Keratinocyte (primary cell): Measurements from ENCODE around the gene SIAH2. TPM values are rescaled to one million over a fixed set of nuclear protein-coding genes. Genes with fewer than 3 reads are reported as not detected.
A peak's percentile ranks its signal among the peaks of the same experiment; 100 is the strongest.

ENCODE experiments used
- DNase-seq: peaks from one replicate; pipeline ENCODE4 v3.0.0-alpha.2; 2011; ENCODE audit warnings: low read depth, missing footprints, low spot score
- FAIRE-seq: peaks from 2 replicates; lab custom pipeline; 2011; peaks lifted over from hg19 to GRCh38; lab: Jason Lieb, UNC
- H2AFZ ChIP-seq: 2 replicates; pipeline ENCODE4 v1.6.0; 2012; ENCODE audit warnings: low read length, control low read depth, inconsistent platforms; ENCODE audit not compliant: control insufficient read depth
- H3K27ac ChIP-seq: 2 replicates; pipeline ENCODE4 v1.5.1; 2011; ENCODE audit warnings: low read length; ENCODE audit not compliant: control insufficient read depth, insufficient read depth
- H3K27me3 ChIP-seq: 3 replicates; pipeline ENCODE4 v1.6.0; 2011; ENCODE audit warnings: low read length; ENCODE audit not compliant: control insufficient read depth, insufficient read depth; ENCODE audit errors: extremely low read depth
- H3K36me3 ChIP-seq, 2 experiments: 2 replicates in 1 of 2; 3 replicates in 1 of 2; pipeline ENCODE4 v1.5.1; 2011; ENCODE audit warnings: low read length in 2 of 2, mild to moderate bottlenecking in 1 of 2; ENCODE audit not compliant: control insufficient read depth in 2 of 2, insufficient read depth in 2 of 2; ENCODE audit errors: extremely low read depth in 1 of 2
- H3K4me1 ChIP-seq: 3 replicates; pipeline ENCODE4 v1.5.1; 2011; ENCODE audit warnings: low read length; ENCODE audit not compliant: control insufficient read depth, insufficient read depth; ENCODE audit errors: extremely low read depth
- H3K4me2 ChIP-seq: 3 replicates; pipeline ENCODE4 v1.6.0; 2011; ENCODE audit warnings: low read depth, low read length; ENCODE audit not compliant: control insufficient read depth, insufficient read depth; ENCODE audit errors: extremely low read depth
- H3K4me3 ChIP-seq, 3 experiments: fragments of 200-600 bp in 1 of 3; sonication (generic) in 1 of 3; 2 replicates in 2 of 3; 3 replicates in 1 of 3; pipeline ENCODE4 v1.5.1; 2011 to 2016; ENCODE audit warnings: low read length in 3 of 3, mild to moderate bottlenecking in 3 of 3, control low read depth in 2 of 3, inconsistent platforms in 1 of 3, low read depth in 1 of 3, mixed read lengths in 1 of 3, mixed run types in 1 of 3, moderate library complexity in 1 of 3; ENCODE audit not compliant: control insufficient read depth in 2 of 3, insufficient read depth in 2 of 3; ENCODE audit errors: extremely low read depth in 1 of 3
- H3K79me2 ChIP-seq: 2 replicates; pipeline ENCODE4 v1.6.0; 2012; ENCODE audit warnings: low read length; ENCODE audit not compliant: control insufficient read depth, insufficient read depth
- H3K9ac ChIP-seq: 3 replicates; pipeline ENCODE4 v1.6.0; 2011; ENCODE audit warnings: low read length; ENCODE audit not compliant: control insufficient read depth, insufficient read depth; ENCODE audit errors: extremely low read depth
- H3K9me1 ChIP-seq: 3 replicates; pipeline ENCODE4 v1.6.0; 2011; ENCODE audit warnings: low read length; ENCODE audit not compliant: control insufficient read depth, insufficient read depth; ENCODE audit errors: extremely low read depth
- H3K9me3 ChIP-seq: 2 replicates; pipeline ENCODE4 v1.5.1; 2012; ENCODE audit warnings: low read depth, low read length; ENCODE audit not compliant: control insufficient read depth
- H4K20me1 ChIP-seq: 3 replicates; pipeline ENCODE4 v1.6.0; 2011; ENCODE audit warnings: low read length; ENCODE audit not compliant: control insufficient read depth, insufficient read depth; ENCODE audit errors: extremely low read depth
- CTCF ChIP-seq, 3 experiments: IDR thresholded peaks in 1 of 3; conservative IDR thresholded peaks in 1 of 3; optimal IDR thresholded peaks in 1 of 3; 2 replicates in 2 of 3; 3 replicates in 1 of 3; pipeline versions ENCODE3 to v1.5.1; 2011; ENCODE audit warnings: low read length in 3 of 3, mild to moderate bottlenecking in 3 of 3, moderate library complexity in 2 of 3, control low read depth in 1 of 3, inconsistent platforms in 1 of 3; ENCODE audit not compliant: insufficient read depth in 2 of 3; ENCODE audit errors: extremely low read depth in 1 of 3
- EZH2 ChIP-seq: IDR thresholded peaks from one replicate; pipeline ENCODE4 v1.6.1; 2012; ENCODE audit warnings: inconsistent platforms, mild to moderate bottlenecking, low read length, moderate library complexity
- dilution Hi-C: fragments of 300-500 bp; cut with MboI; formaldehyde crosslinking; loops from one replicate; pipeline ENCODE4 v1.7.0; 2020; ENCODE audit warnings: low sequenced_read_pairs; ENCODE audit not compliant: extremely low pct_ligation_motif_present
- polyA plus RNA-seq, 5 experiments: library from polyadenylated mRNA; depleted of rRNA in 3 of 5; stranded (reverse) in 3 of 5; stranded (forward) in 1 of 5; unstranded in 1 of 5; fragments of >200 nt; gene quantifications; 1 replicate in 1 of 5; 2 replicates in 3 of 5; 3 replicates in 1 of 5; pipeline versions ENCODE4 v1.2.1 to v1.2.3, GENCODE V29; 2011 to 2012; ENCODE audit warnings: missing spikeins in 2 of 5, low read depth in 1 of 5, low replicate concordance in 1 of 5

SIAH2 gene
- polyA plus RNA-seq, 1 donor (not counting 4 experiments of a cell fraction or from before 2014, with no cell fraction given): 44.8 TPM

DNA sequence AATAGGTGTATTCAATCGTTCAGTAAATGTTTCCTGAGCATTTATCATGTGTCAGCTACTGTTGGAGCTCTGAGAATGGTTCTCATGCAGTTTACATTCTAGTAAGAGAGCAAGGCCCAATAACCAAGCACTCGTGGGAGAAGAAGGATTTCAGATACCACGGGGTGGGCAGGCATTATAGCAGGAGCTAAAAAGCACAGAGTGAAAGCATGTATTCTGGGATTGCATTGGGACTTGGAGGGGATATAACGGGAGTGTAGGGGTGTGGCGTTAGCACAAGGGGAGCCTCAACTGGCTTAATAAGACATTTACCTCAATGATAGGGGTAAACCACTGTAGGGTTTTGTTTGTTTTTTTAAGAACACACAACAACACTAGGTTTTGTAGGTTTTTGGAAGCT is 1.6 kb upstream of the SIAH2 start:
- Histone ChIP-seq H3K27ac (no peak overlapping the region), H3K9me3 (no peaks in the 10 kb centered on the region), H3K79me2 (peaks cover 29% of the 10 kb centered on the region), H3K4me2 (peak overlapping the region; percentile 78), H3K9ac (no peak overlapping the region), H4K20me1 (peaks cover 2% of the 10 kb centered on the region), H3K36me3 (peaks cover 2 to 10% of the 10 kb centered on the region in 2 experiments), H3K4me1 (peaks cover 33% of the 10 kb centered on the region), H3K4me3 (peak overlapping the region in 2 of 3 experiments; percentile 77 to 85), H3K9me1 (no peaks in the 10 kb centered on the region), H2AFZ (no peak overlapping the region), H3K27me3 (no peaks in the 10 kb centered on the region)
- no peak for TF ChIP-seq EZH2
- no peak for TF ChIP-seq CTCF (optimal IDR thresholded peaks at IDR 0.05 in 1 of 3, IDR thresholded peaks at IDR 0.05 in 1 of 3, conservative IDR thresholded peaks at IDR 0.05 in 1 of 3; ENCODE audit: extremely low read depth in 1 of 3, insufficient read depth in 2 of 3, low read length in 3 of 3)
- no peak for DNase-seq
- dilution Hi-C loops: no loop called here
- FAIRE-seq: no peak

DNA sequence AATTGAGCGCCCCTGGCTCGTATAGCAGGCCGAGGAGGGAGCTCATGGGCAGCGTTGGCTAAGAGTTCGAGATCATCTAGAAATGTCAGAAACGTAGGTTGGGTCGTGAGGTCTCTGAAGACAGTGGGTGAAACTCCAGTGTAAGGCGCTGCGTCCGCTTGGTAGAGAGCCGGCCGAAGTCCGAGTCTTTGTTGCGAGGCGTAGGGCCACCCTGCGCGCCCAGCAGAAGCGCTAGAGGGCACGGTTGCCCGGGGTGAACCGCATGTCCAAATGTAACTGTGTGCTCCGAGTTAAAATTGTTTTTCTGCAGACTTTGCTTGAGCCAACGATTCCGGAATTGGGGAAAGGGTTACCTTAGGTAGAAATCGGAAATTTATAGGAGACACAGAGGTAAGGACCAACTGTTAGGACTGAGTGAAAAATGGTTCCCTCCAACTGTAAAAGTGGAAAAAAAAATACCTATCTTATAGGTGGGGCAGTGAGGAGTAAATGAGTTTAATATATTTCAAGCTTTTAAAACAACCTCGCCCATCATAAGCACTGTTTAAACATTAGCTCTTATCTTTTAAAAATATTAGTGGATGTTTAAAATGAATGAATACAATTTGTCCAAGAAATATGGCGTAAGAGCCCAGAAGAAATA is 993 bp upstream of the SIAH2 start:
- Histone ChIP-seq H2AFZ (peak overlapping the region; percentile 93), H3K9me1 (no peaks in the 10 kb centered on the region), H3K79me2 (peaks cover 35% of the 10 kb centered on the region), H3K36me3 (peaks cover 2 to 10% of the 10 kb centered on the region in 2 experiments), H3K4me3 (peak overlapping the region; percentile 77 to 85 (median 84)), H4K20me1 (peaks cover 2% of the 10 kb centered on the region), H3K27ac (peak overlapping the region; percentile 90), H3K4me2 (peak overlapping the region; percentile 78), H3K27me3 (no peaks in the 10 kb centered on the region), H3K4me1 (peaks cover 39% of the 10 kb centered on the region), H3K9me3 (no peaks in the 10 kb centered on the region), H3K9ac (peak overlapping the region; percentile 98)
- FAIRE-seq (peak; percentile 29), DNase-seq (no peak)
- dilution Hi-C loops: no loop called here
- TF ChIP-seq CTCF (optimal IDR thresholded peaks at IDR 0.05 in 1 of 3, IDR thresholded peaks at IDR 0.05 in 1 of 3, conservative IDR thresholded peaks at IDR 0.05 in 1 of 3; ENCODE audit: extremely low read depth in 1 of 3, insufficient read depth in 2 of 3, low read length in 3 of 3): peak; percentile 47 to 59 (median 51)
- no peak for TF ChIP-seq EZH2
